GM12801 (cell line): ENCODE results near the gene LBX1.

Experiments
- TF ChIP-seq, protein P1 (sequence below): IDR thresholded peaks from one replicate; pipeline ENCODE4 v1.5.1; 2011; ENCODE audit warnings: control low read depth; ENCODE audit not compliant: insufficient read length; ENCODE audit errors: extremely low read depth

LBX1 gene

DNA sequence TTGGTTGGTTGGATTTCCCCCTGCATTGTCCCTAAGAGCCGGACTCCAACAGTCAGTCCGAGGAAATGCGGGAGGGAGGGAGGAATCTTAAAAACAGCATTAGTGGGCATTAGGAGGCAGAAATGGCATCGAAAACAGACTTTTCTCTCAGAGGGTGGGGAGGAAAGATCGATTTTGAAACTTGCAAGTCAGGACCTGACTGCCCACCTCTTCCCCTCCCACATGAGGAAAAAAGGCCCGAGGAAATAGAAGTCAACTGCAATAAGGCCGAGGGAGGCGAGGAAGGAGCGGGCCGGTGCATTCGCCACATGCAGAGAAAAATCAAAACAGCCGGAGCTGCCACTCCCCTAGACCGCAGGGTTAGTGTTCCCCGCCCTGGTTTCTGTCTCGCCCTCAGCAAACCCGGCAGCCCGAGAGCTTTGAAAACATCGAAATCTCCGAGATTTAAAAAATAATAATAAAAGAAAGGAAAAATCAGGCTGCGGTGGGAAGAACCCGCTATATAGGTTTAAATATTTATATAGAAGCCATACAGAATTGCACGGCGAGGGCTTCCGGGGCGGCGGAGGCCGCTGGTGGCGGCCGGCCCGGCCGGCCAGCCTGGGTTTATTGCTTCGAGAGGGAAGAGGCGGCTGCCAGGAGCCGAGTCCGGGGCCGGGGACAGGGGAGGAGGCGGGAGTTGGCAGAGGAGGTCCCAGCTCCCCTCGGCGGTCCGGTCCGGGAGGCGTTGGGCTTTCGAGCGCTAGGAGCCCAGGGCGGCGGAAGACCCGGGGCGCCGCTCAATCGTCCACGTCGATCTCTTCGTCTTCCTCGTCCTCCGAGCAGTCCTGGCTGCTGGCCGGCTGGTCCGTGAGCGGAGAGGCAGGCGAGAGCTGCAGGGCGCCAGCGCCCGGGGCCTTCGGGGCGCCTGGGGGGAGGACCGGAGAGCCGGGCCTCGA, 2.5 kb downstream of the LBX1 start:
- TF ChIP-seq, protein P1, sequence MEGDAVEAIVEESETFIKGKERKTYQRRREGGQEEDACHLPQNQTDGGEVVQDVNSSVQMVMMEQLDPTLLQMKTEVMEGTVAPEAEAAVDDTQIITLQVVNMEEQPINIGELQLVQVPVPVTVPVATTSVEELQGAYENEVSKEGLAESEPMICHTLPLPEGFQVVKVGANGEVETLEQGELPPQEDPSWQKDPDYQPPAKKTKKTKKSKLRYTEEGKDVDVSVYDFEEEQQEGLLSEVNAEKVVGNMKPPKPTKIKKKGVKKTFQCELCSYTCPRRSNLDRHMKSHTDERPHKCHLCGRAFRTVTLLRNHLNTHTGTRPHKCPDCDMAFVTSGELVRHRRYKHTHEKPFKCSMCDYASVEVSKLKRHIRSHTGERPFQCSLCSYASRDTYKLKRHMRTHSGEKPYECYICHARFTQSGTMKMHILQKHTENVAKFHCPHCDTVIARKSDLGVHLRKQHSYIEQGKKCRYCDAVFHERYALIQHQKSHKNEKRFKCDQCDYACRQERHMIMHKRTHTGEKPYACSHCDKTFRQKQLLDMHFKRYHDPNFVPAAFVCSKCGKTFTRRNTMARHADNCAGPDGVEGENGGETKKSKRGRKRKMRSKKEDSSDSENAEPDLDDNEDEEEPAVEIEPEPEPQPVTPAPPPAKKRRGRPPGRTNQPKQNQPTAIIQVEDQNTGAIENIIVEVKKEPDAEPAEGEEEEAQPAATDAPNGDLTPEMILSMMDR = no peak

DNA sequence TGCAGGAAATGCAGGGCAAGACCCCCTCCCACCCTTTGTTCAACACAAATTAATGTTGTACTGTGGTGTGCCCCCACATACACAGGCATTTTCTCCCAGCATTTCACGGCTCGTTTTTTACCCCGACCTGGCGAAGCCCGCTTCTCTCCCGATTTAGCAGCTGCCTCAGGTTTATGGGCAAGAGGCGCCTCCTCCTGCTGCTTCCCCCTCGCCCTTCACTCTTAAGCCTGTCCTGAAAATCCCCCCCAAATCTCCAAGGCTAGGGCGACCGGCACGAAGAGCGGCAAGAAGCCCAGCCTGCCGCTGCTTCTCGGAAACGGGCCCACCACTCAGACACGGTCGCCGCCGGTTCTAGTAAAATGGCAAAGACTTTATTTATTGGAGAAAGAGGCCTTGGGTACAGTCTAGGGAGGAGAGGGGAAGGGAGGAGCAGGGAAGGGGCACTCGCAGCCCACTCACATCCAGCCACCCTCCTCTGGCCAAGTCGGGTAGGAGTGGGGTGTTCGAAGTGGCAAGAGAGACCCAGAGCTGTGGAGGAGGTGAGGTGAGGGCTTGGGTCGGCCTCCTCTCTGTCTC, 3.3 kb downstream of the LBX1 start:
- TF ChIP-seq, protein P1 = no peak

DNA sequence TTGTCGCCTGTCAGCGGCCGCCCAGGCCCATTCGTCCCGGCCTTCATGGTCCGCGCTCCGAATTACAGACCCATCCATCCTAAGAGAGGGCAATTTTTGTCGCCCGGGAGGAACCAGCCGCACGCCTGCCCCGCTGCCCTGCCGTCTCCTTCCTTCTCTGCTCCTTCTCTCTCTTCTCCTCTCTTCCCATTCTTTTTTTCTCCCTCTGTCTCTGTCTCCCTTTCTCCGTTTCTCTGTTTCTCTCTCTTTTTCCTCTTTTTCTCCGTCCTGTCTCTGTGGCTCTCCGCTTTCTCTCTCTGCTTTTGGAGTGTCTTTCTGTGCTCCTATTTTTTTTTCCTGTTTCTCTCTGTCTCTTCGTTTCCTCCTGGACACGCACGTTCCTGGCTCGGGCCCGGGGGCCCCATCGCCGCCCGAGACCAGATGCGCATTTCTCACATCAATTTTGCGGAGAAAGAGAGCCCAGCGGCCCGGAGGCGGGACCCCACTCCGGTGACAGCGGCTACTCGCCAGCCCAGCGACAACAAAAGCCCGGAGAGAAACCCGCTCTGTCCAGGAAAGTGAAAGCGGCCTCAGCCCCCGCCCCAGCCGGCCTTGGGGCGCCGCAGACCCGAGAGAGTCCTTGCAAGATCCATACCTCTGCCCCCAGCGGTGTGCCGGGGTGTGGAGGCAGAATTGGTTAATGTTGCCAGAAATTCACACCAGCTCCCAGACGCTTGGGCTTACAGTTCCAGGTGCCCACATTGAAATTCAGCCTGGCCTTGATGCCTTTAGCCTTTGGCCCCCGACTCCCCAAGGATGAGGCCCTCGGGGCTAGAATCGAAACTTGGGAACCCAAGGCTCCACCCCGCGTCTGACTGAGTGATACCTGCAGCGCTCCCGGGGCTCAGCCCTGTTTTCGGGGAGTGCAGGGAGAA, 4.1 kb downstream of the LBX1 start:
- TF ChIP-seq, protein P1 = no peak

DNA sequence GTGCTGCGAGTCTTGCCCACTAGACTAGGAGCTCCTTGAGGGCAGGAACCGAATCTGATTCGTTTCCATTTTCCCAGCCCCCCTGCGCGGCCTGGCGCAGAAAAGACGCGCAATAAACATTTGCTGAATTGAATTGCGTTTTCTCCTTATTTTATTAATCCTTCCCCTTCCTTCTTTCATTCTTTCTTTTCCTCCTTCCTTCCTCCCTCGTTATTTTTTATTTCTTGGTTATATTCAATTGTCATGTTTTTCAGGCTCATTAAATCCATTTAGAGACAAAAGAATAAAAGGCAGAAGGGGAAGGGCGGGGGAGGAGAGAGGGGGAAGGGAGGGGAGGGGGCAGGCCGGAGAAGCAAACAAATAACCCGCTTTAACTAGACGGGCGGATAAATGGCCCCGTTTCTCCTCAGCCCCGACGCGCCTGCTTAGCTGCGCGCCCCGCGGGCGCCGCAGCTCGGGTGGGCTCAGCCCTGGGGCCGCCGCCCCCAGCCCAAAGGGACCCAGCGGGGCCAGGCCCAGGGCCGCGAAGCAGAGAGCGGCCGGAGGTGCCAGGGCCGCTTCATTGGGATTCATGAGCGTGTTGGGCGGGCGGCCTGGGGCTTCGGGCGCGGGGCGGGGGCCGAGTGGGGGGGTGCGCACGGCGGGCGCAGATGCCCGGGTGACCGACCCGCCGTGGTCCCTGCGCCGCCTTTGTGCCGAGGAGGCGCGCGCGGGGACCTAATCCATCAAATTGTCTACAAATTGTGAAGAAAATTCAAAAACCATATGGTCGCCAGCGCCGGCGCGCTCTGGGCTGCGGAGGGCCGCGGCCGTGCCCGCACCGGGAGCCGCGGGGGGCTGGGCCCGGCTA, 5.0 kb downstream of the LBX1 start:
- TF ChIP-seq, protein P1 = no peak

DNA sequence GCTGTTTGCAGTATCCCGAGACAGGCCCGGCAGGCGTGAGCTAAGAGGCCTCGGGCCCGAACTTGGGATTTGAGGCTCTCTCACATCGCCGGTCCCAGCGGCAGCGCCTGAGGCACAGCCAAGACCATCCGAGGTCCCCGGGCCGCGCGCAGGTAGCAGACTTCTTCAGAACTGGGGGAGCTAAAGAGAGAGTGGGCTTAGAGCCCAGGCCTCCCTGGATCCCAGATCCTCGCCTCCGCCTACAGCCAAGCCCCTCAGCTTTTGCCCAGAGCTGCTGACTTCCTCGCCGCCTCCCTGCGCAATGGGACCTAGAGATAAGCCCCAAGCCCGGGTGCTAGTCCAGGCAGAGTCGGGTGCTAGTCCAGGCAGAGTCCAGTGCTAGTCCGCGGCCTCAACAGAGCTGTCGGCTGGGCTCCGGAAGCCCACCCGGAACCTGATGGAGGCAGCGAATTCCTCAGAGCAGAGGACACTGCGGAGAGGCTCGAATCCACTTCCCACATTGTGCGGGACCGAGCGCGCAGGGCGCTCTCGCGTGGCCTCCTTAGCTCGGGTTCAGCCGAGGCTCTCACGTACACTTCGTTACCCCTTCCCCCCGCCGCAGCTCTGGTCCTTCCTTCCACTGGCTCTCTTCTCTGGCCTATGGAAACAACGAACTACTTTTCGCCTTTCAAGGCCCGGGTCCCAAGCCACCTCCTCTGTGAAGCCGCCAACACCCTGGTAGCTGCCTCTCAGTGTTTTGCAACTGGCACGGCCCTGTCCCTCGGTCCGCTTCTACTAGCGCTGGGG, 5.8 kb downstream of the LBX1 start:
- TF ChIP-seq, protein P1 = no peak

DNA sequence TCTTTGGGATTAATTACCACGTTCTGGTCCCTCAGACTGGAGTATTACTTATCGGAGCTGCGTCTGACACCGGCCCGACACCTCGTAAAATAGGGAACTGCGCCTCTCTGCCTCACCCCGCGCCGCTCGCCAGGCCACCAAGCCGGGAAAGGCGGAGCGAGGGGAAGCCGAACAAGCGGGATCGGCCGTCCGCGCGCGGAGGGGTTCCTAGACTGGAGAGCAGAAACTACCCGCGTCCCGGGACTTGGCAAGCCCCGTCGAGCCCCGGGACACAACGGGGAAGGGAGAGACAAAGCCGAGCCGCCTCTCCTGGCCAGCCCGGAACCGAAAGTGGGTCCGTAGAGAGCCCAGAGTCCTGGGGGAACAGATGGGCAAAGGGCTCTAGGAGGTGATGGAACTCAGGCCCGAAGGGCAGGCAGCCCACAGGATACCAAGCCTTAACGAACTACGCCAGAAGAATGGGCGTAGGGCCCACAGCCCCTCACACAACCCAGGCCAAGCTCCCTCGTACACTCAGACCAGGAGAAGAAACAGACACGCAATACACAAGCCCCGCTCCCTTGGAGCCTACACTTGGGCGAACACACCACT, 6.5 kb downstream of the LBX1 start:
- TF ChIP-seq, protein P1 = no peak
